Thyroid gland (tissue), 4 donors: Measurements from ENCODE around the gene RGP1.

ENCODE experiments used
- POLR2A ChIP-seq, 2 donors: fragments of 450-650 bp; IDR thresholded peaks; one replicate each; pipeline ENCODE4 v1.6.1; 2017; ENCODE audit warnings: antibody characterized with exemption in 2 of 2, mild to moderate bottlenecking in 2 of 2, moderate library complexity in 1 of 2
- TF ChIP-seq, protein P1 (sequence below), 6 experiments: fragments of 200-600 bp in 3 of 6; fragments of 450-650 bp in 3 of 6; sonication (generic) in 3 of 6; IDR thresholded peaks; one replicate each; pipeline ENCODE4 v1.5.1; 2016 to 2019; ENCODE audit warnings: antibody characterized with exemption in 6 of 6, mild to moderate bottlenecking in 2 of 6, inconsistent platforms in 1 of 6, moderate library complexity in 1 of 6

GRCh38 chr9:35771075-35771433, 22.0 kb downstream of the RGP1 start:
- TF ChIP-seq, protein P1, sequence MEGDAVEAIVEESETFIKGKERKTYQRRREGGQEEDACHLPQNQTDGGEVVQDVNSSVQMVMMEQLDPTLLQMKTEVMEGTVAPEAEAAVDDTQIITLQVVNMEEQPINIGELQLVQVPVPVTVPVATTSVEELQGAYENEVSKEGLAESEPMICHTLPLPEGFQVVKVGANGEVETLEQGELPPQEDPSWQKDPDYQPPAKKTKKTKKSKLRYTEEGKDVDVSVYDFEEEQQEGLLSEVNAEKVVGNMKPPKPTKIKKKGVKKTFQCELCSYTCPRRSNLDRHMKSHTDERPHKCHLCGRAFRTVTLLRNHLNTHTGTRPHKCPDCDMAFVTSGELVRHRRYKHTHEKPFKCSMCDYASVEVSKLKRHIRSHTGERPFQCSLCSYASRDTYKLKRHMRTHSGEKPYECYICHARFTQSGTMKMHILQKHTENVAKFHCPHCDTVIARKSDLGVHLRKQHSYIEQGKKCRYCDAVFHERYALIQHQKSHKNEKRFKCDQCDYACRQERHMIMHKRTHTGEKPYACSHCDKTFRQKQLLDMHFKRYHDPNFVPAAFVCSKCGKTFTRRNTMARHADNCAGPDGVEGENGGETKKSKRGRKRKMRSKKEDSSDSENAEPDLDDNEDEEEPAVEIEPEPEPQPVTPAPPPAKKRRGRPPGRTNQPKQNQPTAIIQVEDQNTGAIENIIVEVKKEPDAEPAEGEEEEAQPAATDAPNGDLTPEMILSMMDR (IDR thresholded peaks at IDR 0.05): no peak
- no peak for TF ChIP-seq POLR2A (IDR thresholded peaks at IDR 0.05)
